K562 (cell line): Measurements from ENCODE around the gene FCRLA. TPM values are rescaled to one million over a fixed set of nuclear protein-coding genes. Genes with fewer than 3 reads are reported as not detected.
A peak's percentile ranks its signal among the peaks of the same experiment; 100 is the strongest.

ENCODE experiments used
- CEBPB ChIP-seq: fragments of 450-650 bp; IDR thresholded peaks from 2 replicates; pipeline ENCODE4 v1.6.1; 2016; ENCODE audit warnings: missing genetic modification characterization, missing compliant biosample characterization
- CEBPG ChIP-seq, 3 experiments: fragments of 200-800 bp in 1 of 3; sonication (Bioruptor generic) in 1 of 3; sonication (generic) in 1 of 3; formaldehyde crosslinking in 1 of 3; IDR thresholded peaks in 2 of 3; conservative IDR thresholded peaks in 1 of 3; 2 replicates each; pipeline versions ENCODE4 v1.6.1 to v1.8.0; 2016 to 2022; ENCODE audit warnings: missing compliant biosample characterization in 2 of 3, missing genetic modification characterization in 2 of 3, mild to moderate bottlenecking in 1 of 3, missing genetic modification reagents in 1 of 3
- DACH1 ChIP-seq: fragments of 450-650 bp; IDR thresholded peaks from 2 replicates; pipeline ENCODE4 v1.6.1; 2018; ENCODE audit not compliant: partially characterized antibody
- KDM1A ChIP-seq, 2 experiments: fragments of 450-650 bp; IDR thresholded peaks; 2 replicates each; pipeline ENCODE4 v1.6.1; 2016; ENCODE audit warnings: mild to moderate bottlenecking in 2 of 2
- POLR2H ChIP-seq: IDR thresholded peaks from 2 replicates; pipeline ENCODE4 v1.6.1; 2016; ENCODE audit warnings: missing genetic modification characterization, low read depth, mild to moderate bottlenecking, control low read depth, missing compliant biosample characterization, moderate library complexity
- TAL1 ChIP-seq: fragments of 450-650 bp; IDR thresholded peaks from 2 replicates; pipeline ENCODE4 v1.6.1; 2016; ENCODE audit warnings: mild to moderate bottlenecking
- ZNF311 ChIP-seq: fragments of 250-450 bp; sonication (Bioruptor Pico); IDR thresholded peaks from 2 replicates; pipeline ENCODE4 v1.4.0; 2020; ENCODE audit warnings: mild to moderate bottlenecking, moderate library complexity
- polyA plus RNA-seq, 8 experiments: library from polyadenylated mRNA; depleted of rRNA in 4 of 8; stranded (reverse) in 5 of 8; unstranded in 3 of 8; fragments of >200 nt; fragmentation: Nextera tagmentation in 2 of 8; fragmentation: Illumina TruSeq in 1 of 8; extraction: Ambion mirVana in 2 of 8; extraction: Trizol in 1 of 8; gene quantifications; 2 replicates each; pipeline versions ENCODE4 v1.2.1 to v1.2.3, GENCODE V29; 2011 to 2014; ENCODE audit warnings: inconsistent platforms in 1 of 8, missing spikeins in 1 of 8
- total RNA-seq, 7 experiments: library from RNA; depleted of rRNA in 6 of 7; stranded (reverse); fragments of >200 nt in 6 of 7; fragmentation: Illumina TruSeq in 2 of 7; extraction: Trizol in 2 of 7; gene quantifications; 2 replicates each; pipeline versions ENCODE4 v1.2.1 to v1.2.3, GENCODE V29; 2011 to 2021; ENCODE audit warnings: low replicate concordance in 1 of 7
- TF ChIP-seq, protein P1 (sequence below): fragments of 450-650 bp; IDR thresholded peaks from 2 replicates; pipeline ENCODE4 v1.6.1; 2016; ENCODE audit warnings: mild to moderate bottlenecking
- TF ChIP-seq, protein P2 (sequence below): fragments of 250-450 bp; sonication (Bioruptor Pico); IDR thresholded peaks from 2 replicates; pipeline ENCODE4 v1.8.0; 2021; ENCODE audit warnings: moderate library complexity, mild to moderate bottlenecking, inconsistent platforms
- TF ChIP-seq, protein P3 (sequence below): sonication (generic); formaldehyde crosslinking; IDR thresholded peaks from 2 replicates; pipeline ENCODE4 v1.8.1; 2023; ENCODE audit warnings: mild to moderate bottlenecking, missing genetic modification reagents, moderate library complexity
- TF ChIP-seq, protein P4 (sequence below): sonication (generic); formaldehyde crosslinking; IDR thresholded peaks from 2 replicates; pipeline ENCODE4 v1.8.0; 2022; ENCODE audit warnings: missing genetic modification reagents, mild to moderate bottlenecking, borderline replicate concordance
- TF ChIP-seq, protein P5 (sequence below), 2 experiments: fragments of 450-650 bp; IDR thresholded peaks; 2 replicates each; pipeline ENCODE4 v1.6.1; 2018; ENCODE audit warnings: mild to moderate bottlenecking in 2 of 2, low read depth in 1 of 2; ENCODE audit not compliant: partially characterized antibody in 2 of 2
- TF ChIP-seq, protein P6 (sequence below): fragments of 450-650 bp; IDR thresholded peaks from 2 replicates; pipeline ENCODE4 v1.6.1; 2016; ENCODE audit warnings: missing biosample characterization, missing genetic modification characterization

Gene FCRLA
- total and polyA plus RNA-seq, 9 of the 15 experiments (the other 6 are each of a cell fraction or from before 2014, with no cell fraction given) = 0.09 to 0.84 (median 0.44) TPM

DNA sequence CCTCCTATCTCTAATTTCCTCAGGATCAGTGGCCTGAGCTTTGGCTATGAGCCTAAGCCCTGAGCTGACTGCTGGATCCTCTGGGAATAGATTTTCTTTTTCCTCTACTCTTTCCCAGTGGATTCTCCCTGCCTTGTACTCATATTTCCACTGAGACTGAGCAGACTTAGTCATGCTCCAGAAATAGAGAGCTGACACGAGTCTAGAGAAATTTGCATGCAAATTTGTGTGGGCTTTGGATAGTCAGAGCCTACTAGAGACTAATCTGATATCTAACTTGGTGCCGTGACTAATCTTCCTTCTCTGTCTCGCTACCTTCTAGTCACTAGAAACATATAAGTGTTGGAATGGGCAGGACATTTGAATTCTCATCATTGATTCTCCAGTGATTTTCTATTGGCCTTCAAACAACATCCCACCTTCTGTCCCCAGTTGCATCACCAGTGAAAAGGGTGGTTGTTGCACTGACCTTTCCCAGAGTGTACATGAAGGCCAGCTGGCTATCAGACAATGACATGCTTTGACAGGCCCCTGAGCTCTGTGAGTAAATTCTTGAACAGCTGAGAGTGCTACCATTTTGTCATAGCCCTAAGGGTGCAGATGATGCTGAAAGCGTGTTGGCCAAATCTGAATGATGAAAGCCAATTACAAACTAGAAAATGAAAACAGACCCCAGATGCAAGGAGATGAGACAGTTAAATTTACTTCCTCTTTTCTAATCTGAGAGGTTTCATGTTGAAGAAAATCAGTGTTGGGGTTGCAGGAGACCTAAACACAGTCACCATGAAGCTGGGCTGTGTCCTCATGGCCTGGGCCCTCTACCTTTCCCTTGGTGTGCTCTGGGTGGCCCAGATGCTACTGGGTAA lies at the start of gene FCRLA (continued):
- TF ChIP-seq, protein P1, sequence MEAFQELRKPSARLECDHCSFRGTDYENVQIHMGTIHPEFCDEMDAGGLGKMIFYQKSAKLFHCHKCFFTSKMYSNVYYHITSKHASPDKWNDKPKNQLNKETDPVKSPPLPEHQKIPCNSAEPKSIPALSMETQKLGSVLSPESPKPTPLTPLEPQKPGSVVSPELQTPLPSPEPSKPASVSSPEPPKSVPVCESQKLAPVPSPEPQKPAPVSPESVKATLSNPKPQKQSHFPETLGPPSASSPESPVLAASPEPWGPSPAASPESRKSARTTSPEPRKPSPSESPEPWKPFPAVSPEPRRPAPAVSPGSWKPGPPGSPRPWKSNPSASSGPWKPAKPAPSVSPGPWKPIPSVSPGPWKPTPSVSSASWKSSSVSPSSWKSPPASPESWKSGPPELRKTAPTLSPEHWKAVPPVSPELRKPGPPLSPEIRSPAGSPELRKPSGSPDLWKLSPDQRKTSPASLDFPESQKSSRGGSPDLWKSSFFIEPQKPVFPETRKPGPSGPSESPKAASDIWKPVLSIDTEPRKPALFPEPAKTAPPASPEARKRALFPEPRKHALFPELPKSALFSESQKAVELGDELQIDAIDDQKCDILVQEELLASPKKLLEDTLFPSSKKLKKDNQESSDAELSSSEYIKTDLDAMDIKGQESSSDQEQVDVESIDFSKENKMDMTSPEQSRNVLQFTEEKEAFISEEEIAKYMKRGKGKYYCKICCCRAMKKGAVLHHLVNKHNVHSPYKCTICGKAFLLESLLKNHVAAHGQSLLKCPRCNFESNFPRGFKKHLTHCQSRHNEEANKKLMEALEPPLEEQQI = peak; percentile 52; the same call in 1 of the 2 replicates
- TF ChIP-seq TAL1 = 0 out of 2 replicates have a peak, but pooled peaks have one; percentile 13
- no peak for TF ChIP-seq ZNF311 (CRISPR knock-in tag)
- TF ChIP-seq, protein P2, sequence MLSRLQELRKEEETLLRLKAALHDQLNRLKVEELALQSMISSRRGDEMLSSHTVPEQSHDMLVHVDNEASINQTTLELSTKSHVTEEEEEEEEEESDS = no peak
- TF ChIP-seq, protein P3, sequence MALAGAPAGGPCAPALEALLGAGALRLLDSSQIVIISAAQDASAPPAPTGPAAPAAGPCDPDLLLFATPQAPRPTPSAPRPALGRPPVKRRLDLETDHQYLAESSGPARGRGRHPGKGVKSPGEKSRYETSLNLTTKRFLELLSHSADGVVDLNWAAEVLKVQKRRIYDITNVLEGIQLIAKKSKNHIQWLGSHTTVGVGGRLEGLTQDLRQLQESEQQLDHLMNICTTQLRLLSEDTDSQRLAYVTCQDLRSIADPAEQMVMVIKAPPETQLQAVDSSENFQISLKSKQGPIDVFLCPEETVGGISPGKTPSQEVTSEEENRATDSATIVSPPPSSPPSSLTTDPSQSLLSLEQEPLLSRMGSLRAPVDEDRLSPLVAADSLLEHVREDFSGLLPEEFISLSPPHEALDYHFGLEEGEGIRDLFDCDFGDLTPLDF (CRISPR knock-in tag) = peak; percentile 28; the same call in 1 of the 2 replicates
- TF ChIP-seq DACH1 = peak; percentile 68
- TF ChIP-seq, protein P4, sequence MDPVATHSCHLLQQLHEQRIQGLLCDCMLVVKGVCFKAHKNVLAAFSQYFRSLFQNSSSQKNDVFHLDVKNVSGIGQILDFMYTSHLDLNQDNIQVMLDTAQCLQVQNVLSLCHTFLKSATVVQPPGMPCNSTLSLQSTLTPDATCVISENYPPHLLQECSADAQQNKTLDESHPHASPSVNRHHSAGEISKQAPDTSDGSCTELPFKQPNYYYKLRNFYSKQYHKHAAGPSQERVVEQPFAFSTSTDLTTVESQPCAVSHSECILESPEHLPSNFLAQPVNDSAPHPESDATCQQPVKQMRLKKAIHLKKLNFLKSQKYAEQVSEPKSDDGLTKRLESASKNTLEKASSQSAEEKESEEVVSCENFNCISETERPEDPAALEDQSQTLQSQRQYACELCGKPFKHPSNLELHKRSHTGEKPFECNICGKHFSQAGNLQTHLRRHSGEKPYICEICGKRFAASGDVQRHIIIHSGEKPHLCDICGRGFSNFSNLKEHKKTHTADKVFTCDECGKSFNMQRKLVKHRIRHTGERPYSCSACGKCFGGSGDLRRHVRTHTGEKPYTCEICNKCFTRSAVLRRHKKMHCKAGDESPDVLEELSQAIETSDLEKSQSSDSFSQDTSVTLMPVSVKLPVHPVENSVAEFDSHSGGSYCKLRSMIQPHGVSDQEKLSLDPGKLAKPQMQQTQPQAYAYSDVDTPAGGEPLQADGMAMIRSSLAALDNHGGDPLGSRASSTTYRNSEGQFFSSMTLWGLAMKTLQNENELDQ (CRISPR knock-in tag) = no peak
- 0 out of 2 replicates have a peak, but pooled peaks have one; percentile 8 for TF ChIP-seq POLR2H (tag)
- TF ChIP-seq, protein P5, sequence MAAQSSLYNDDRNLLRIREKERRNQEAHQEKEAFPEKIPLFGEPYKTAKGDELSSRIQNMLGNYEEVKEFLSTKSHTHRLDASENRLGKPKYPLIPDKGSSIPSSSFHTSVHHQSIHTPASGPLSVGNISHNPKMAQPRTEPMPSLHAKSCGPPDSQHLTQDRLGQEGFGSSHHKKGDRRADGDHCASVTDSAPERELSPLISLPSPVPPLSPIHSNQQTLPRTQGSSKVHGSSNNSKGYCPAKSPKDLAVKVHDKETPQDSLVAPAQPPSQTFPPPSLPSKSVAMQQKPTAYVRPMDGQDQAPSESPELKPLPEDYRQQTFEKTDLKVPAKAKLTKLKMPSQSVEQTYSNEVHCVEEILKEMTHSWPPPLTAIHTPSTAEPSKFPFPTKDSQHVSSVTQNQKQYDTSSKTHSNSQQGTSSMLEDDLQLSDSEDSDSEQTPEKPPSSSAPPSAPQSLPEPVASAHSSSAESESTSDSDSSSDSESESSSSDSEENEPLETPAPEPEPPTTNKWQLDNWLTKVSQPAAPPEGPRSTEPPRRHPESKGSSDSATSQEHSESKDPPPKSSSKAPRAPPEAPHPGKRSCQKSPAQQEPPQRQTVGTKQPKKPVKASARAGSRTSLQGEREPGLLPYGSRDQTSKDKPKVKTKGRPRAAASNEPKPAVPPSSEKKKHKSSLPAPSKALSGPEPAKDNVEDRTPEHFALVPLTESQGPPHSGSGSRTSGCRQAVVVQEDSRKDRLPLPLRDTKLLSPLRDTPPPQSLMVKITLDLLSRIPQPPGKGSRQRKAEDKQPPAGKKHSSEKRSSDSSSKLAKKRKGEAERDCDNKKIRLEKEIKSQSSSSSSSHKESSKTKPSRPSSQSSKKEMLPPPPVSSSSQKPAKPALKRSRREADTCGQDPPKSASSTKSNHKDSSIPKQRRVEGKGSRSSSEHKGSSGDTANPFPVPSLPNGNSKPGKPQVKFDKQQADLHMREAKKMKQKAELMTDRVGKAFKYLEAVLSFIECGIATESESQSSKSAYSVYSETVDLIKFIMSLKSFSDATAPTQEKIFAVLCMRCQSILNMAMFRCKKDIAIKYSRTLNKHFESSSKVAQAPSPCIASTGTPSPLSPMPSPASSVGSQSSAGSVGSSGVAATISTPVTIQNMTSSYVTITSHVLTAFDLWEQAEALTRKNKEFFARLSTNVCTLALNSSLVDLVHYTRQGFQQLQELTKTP (IDR thresholded peaks at IDR 0.05; ENCODE audit: low read depth in 1 of 2, partially characterized antibody in 2 of 2) = peak in 1 of 2 experiments; percentile 25
- TF ChIP-seq CEBPG (CRISPR knock-in tag; IDR thresholded peaks at IDR 0.05) = peak; percentile 93
- peak; percentile 84 to 87 for TF ChIP-seq CEBPG (tag; conservative IDR thresholded peaks at IDR 0.05 in 1 of 2, IDR thresholded peaks at IDR 0.05 in 1 of 2)
- TF ChIP-seq KDM1A (IDR thresholded peaks at IDR 0.05) = peak; percentile 89 to 90
- TF ChIP-seq CEBPB (tag) = peak; percentile 91
- TF ChIP-seq, protein P6, sequence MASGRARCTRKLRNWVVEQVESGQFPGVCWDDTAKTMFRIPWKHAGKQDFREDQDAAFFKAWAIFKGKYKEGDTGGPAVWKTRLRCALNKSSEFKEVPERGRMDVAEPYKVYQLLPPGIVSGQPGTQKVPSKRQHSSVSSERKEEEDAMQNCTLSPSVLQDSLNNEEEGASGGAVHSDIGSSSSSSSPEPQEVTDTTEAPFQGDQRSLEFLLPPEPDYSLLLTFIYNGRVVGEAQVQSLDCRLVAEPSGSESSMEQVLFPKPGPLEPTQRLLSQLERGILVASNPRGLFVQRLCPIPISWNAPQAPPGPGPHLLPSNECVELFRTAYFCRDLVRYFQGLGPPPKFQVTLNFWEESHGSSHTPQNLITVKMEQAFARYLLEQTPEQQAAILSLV = no peak
